Activated T-helper 2 cell treated with anti-CD3 and anti-CD28 coated beads, Interferon-gamma antibody, Interleukin-2, Interleukin-4, amounts not matched to agents 10 μg/mL and 5 μg/mL and 100 μg/mL, durations not matched to agents 14 hours and 24 hours and 36 hours (primary cell): ENCODE data around the gene ZNF211. TPM values are rescaled to one million over a fixed set of nuclear protein-coding genes. Genes with fewer than 3 reads are reported as not detected.
A peak's percentile ranks its signal among the peaks of the same experiment; 100 is the strongest.

Experiments
- DNase-seq: peaks from one replicate; pipeline ENCODE4 v3.0.0; 2021; ENCODE audit warnings: low spot score
- H3K27ac Mint-ChIP-seq: one replicate; pipeline ENCODE4 v1.8.0; 2021; ENCODE audit warnings: mixed read lengths
- H3K27me3 Mint-ChIP-seq: one replicate; pipeline ENCODE4 v1.8.0; 2021; ENCODE audit warnings: low read depth, mixed read lengths
- H3K36me3 Mint-ChIP-seq: one replicate; pipeline ENCODE4 v1.8.0; 2021; ENCODE audit warnings: low read depth, mixed read lengths
- H3K4me1 Mint-ChIP-seq: one replicate; pipeline ENCODE4 v1.8.0; 2021; ENCODE audit warnings: low read depth, mixed read lengths
- H3K4me3 Mint-ChIP-seq: one replicate; pipeline ENCODE4 v1.8.0; 2021; ENCODE audit warnings: low read depth, mild to moderate bottlenecking, moderate library complexity, mixed read lengths
- H3K9me3 Mint-ChIP-seq: one replicate; pipeline ENCODE4 v1.8.0; 2021; ENCODE audit warnings: mixed read lengths
- intact Hi-C: fragments of 100-400 bp; cut with micrococcal nuclease; formaldehyde crosslinking; loops from one replicate; pipeline ENCODE4 v1.15.1; 2023
- total RNA-seq: library from RNA; stranded (reverse); gene quantifications from 2 replicates; pipeline ENCODE4 v1.2.3, GENCODE V29; 2022

Gene ZNF211
- total RNA-seq, 1 donor from 2014 or later: 10.6 TPM

- DNase-seq: no peak
- H3K9me3 Mint-ChIP-seq: peaks cover 16% of the 10 kb centered on the region
- H3K4me1 Mint-ChIP-seq: no peaks in the 10 kb centered on the region
- no peak overlapping the region for H3K27ac Mint-ChIP-seq
- no peak overlapping the region for H3K4me3 Mint-ChIP-seq
- intact Hi-C loops: no loop called here
- H3K27me3 Mint-ChIP-seq: peaks cover 9% of the 10 kb centered on the region
- no peaks in the 10 kb centered on the region for H3K36me3 Mint-ChIP-seq
Measured at GRCh38 chr19:57667228-57667627, 34.3 kb downstream of the ZNF211 start.

DNA sequence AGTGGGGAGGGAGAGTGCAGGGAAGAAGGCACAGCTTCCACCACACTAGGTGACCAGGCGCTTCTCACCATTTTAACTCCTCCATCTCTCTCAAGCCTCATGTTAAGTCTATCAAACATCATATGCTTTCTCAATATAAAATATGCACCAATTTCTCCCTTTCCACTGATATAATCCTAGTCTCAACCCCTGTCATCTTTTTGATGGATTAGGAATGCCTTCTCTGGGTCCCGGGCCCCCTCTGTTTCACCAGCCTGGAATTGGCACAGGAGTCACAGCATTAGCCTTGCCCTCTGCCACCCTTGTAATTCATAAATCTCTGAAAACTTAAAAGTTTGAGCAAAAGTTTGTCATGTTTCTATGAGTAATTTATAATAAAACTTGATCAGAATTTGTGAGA is 35.7 kb downstream of the ZNF211 start, which contains the start of gene ZSCAN4:
TSS of gene ZSCAN4 (plus strand) at position 301 of the 400 bp plus-strand sequence. CDS start 7,211 bp downstream, outside the sequence.
- H3K4me3 Mint-ChIP-seq: no peak within 1 kb of the TSS
- H3K27ac Mint-ChIP-seq: no peak within 1 kb of the TSS
- intact Hi-C loops: no loop called here
- peaks cover 9% of the 10 kb centered on the region for H3K27me3 Mint-ChIP-seq
- H3K36me3 Mint-ChIP-seq: no peaks in the 10 kb centered on the region
- DNase-seq: no peak
- no peaks in the 10 kb centered on the region for H3K4me1 Mint-ChIP-seq
- H3K9me3 Mint-ChIP-seq: peaks cover 16% of the 10 kb centered on the region

DNA sequence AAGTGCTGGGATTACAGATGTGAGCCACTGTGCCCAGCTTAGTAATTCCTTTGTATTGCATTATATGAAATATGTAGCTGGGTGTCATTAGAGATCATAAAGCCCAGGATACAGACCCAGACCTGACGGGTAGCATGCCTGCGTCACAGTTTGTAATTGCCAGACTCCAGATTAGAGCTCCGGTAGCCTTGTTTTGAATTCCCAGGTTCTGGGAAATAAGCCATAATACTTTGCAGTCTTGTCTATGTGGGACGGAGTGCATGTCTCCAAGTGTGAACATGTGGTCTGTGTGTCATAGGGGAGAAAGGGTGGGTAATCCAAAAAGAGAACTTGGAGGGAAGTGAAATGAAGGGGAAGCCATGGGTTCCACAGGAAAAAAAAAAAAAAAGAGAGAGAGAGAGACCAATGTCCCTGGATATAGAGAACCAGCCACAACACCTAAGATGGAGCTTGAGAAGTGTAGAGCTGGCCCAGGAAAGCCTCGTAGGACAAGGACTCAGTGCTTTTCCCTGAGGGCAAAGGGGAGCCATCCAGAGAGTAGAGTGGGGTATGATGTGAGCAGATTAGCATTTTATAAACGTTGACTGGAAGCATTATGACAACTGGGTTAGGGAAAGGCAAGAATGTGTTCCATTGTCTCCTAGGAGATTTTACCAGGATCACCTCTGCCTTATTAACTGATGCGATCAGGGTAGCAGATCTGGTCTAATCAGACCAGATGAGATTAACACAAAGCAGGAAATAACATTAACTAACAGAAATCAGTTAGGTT is 38.3 kb downstream of the ZNF211 start:
- no peaks in the 10 kb centered on the region for H3K4me1 Mint-ChIP-seq
- intact Hi-C loops: no loop called here
- H3K36me3 Mint-ChIP-seq: no peaks in the 10 kb centered on the region
- no peaks in the 10 kb centered on the region for H3K27me3 Mint-ChIP-seq
- no peak overlapping the region for H3K4me3 Mint-ChIP-seq
- peaks cover 27% of the 10 kb centered on the region for H3K9me3 Mint-ChIP-seq
- H3K27ac Mint-ChIP-seq: no peak overlapping the region
- DNase-seq: no peak

DNA sequence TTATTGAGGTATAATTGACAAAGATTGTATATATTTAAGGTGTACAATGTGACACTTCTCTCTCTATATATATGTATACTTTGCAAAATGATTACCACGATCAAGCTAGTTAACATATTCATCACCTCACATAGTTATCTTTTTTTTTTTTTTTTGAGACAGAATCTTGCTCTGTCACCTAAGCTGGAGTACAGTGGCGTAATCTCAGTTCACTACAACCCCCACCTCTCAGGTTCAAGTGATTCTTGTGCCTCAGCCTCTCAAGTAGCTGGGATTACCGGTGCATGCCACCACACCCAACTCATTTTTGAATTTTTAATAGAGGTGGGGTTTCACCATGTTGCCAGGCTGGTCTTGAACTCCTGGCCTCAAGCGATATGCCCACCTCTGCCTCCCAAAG is 39.5 kb downstream of the ZNF211 start:
- Mint-ChIP-seq H3K36me3 (no peaks in the 10 kb centered on the region), H3K27ac (no peak overlapping the region), H3K4me1 (no peaks in the 10 kb centered on the region), H3K27me3 (no peaks in the 10 kb centered on the region), H3K4me3 (no peak overlapping the region), H3K9me3 (peaks cover 33% of the 10 kb centered on the region)
- intact Hi-C loops: no loop called here
- DNase-seq: no peak

GRCh38 chr19:57675881-57676280 is 42.9 kb downstream of the ZNF211 start:
- peaks cover 35% of the 10 kb centered on the region for H3K9me3 Mint-ChIP-seq
- intact Hi-C loops: no loop called here
- no peak overlapping the region for H3K4me3 Mint-ChIP-seq
- no peak overlapping the region for H3K27ac Mint-ChIP-seq
- peaks cover 4% of the 10 kb centered on the region for H3K36me3 Mint-ChIP-seq
- H3K27me3 Mint-ChIP-seq: no peaks in the 10 kb centered on the region
- DNase-seq: no peak
- no peaks in the 10 kb centered on the region for H3K4me1 Mint-ChIP-seq

DNA sequence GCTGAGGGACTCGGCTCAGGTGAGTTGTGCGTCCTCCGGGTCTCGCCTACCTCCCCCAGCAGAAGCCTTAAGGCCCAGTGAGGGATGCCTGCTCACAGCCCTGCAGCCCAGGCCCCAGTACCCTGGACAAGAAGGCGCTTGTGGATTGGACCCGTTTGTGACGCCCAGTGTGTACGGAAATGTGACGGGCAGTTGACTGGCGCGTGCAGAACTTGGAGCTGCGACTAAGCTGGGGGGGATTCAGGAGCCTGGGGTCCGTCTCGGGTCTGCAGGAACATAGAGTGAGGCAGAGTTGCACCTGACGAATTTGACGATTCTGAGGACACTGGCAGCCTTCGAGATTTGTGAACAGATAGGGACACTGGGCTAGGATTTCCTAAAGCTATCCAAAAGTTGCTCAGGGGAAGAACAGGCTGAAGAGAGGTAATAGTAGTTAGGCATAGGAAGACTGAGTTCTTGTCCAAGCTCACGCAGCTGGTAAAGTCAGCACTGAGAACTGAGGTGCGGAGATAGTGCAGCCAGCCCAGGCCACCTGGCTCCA is 49.3 kb downstream of the ZNF211 start:
- no peak for DNase-seq
- peaks cover 64% of the 10 kb centered on the region for H3K9me3 Mint-ChIP-seq
- intact Hi-C loops: loop anchor here (5.0 kb wide), 2 partner anchors 85 to 320 kb away; partner anchors contain the start of genes ZNF530 and ZNF606
- H3K4me3 Mint-ChIP-seq: peak overlapping the region; percentile 93
- peak overlapping the region; percentile 85 for H3K27ac Mint-ChIP-seq
- peaks cover 22% of the 10 kb centered on the region for H3K4me1 Mint-ChIP-seq
- H3K27me3 Mint-ChIP-seq: no peaks in the 10 kb centered on the region
- peaks cover 63% of the 10 kb centered on the region for H3K36me3 Mint-ChIP-seq

DNA sequence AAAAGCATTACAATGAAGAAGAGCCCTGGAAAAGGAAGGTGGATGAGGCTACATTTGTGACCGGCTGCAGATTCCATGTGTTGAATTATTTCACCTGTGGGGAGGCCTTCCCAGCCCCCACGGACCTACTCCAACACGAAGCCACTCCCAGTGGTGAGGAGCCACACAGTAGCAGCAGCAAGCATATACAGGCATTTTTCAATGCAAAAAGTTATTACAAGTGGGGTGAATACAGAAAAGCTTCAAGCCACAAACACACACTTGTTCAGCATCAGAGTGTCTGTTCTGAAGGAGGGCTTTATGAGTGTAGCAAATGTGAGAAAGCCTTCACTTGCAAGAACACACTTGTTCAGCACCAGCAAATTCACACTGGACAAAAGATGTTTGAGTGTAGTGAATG is 53.8 kb downstream of the ZNF211 start:
- intact Hi-C loops: no loop called here
- H3K27ac Mint-ChIP-seq: no peak overlapping the region
- H3K4me1 Mint-ChIP-seq: peaks cover 18% of the 10 kb centered on the region
- H3K27me3 Mint-ChIP-seq: no peaks in the 10 kb centered on the region
- H3K36me3 Mint-ChIP-seq: peaks cover 87% of the 10 kb centered on the region
- H3K4me3 Mint-ChIP-seq: no peak overlapping the region
- no peak for DNase-seq
- H3K9me3 Mint-ChIP-seq: peaks cover 88% of the 10 kb centered on the region

DNA sequence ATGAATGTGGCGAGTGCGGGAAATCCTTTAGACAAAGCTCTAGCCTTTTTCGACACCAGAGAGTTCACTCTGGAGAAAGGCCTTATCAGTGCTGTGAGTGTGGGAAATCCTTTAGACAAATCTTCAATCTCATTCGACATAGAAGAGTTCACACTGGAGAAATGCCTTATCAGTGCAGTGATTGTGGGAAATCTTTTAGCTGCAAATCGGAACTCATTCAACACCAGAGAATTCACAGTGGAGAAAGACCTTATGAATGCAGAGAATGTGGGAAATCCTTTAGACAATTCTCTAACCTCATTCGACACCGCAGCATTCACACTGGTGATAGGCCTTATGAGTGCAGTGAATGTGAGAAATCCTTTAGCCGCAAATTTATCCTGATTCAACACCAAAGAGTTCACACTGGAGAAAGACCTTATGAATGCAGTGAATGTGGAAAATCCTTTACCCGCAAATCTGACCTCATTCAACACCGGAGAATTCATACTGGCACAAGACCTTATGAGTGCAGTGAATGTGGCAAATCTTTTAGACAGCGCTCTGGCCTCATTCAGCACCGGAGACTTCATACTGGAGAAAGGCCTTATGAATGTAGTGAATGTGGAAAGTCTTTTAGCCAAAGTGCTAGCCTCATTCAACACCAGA is 54.5 kb downstream of the ZNF211 start:
- Mint-ChIP-seq H3K36me3 (peaks cover 79% of the 10 kb centered on the region), H3K4me1 (peaks cover 13% of the 10 kb centered on the region), H3K4me3 (no peak overlapping the region), H3K27ac (no peak overlapping the region), H3K9me3 (peaks cover 89% of the 10 kb centered on the region), H3K27me3 (no peaks in the 10 kb centered on the region)
- no peak for DNase-seq
- intact Hi-C loops: no loop called here

DNA sequence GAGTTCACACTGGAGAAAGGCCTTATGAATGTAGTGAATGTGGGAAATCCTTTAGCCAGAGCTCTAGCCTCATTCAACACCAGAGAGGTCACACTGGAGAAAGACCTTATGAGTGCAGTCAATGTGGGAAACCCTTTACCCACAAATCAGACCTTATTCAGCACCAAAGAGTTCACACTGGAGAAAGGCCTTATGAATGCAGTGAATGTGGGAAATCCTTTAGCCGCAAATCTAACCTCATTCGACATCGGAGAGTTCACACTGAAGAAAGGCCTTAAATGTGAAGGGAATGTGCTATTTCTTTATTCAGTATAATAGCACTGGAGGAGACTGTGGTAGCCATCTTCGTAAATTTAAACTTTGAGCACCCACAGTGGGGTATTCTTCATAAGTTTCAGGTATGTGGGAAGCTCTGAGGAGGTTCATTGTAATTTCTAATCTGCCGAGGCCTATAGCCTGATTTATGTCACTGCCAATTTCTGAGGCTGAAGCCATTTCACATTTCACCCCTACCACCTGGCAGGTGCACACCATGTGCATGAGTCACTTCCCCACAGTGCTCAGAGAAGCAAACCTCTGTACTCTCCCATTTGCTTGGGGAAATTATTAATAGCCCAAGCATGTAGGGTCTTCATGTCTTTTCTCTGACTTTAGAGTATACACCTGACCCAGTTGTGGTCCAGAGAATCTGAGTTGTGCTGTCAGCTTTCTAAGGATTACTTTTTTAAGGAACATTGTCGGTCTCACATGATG is 55.2 kb downstream of the ZNF211 start:
- Mint-ChIP-seq H3K27me3 (no peaks in the 10 kb centered on the region), H3K36me3 (peaks cover 78% of the 10 kb centered on the region), H3K9me3 (peaks cover 88% of the 10 kb centered on the region), H3K4me1 (peaks cover 6% of the 10 kb centered on the region), H3K27ac (no peak overlapping the region), H3K4me3 (no peak overlapping the region)
- intact Hi-C loops: no loop called here
- DNase-seq: no peak

DNA sequence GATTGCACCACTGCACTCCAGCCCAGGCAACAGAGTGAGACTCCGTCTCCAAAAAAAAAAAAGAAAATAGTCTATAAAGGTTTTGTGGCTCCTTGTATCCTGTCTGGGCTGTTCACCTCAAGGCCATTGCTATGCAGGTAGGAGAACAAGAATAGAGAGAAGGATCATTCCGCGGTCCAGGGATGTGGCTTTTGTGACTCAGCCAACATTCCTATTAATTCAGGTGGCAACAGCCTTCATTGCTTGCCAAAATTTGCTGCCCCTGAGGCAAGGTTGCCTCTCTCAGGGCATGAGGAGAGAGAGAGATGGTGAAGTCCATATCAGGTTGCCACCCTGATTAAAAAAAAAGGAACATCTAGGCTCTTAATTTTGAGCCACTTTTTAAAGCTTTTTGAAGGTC is 56.8 kb downstream of the ZNF211 start:
- peaks cover 74% of the 10 kb centered on the region for H3K36me3 Mint-ChIP-seq
- peaks cover 87% of the 10 kb centered on the region for H3K9me3 Mint-ChIP-seq
- H3K4me1 Mint-ChIP-seq: no peaks in the 10 kb centered on the region
- DNase-seq: no peak
- H3K4me3 Mint-ChIP-seq: no peak overlapping the region
- intact Hi-C loops: no loop called here
- H3K27ac Mint-ChIP-seq: no peak overlapping the region
- no peaks in the 10 kb centered on the region for H3K27me3 Mint-ChIP-seq
